Panc1 (cell line): Measurements from ENCODE around the gene SLC6A19. TPM values are rescaled to one million over a fixed set of nuclear protein-coding genes. Genes with fewer than 3 reads are reported as not detected.

Experiments used
- ATAC-seq: fragments of 200-7000 bp; cut with Tn5 transposase; 2 replicates; pipeline ENCODE4 v1.9.1; 2020; ENCODE audit warnings: mild to moderate bottlenecking, moderate library complexity
- BruUV-seq: library from RNA; stranded (reverse); fragments of 400-500 nt; replicated peaks from 2 replicates; lab custom pipeline; 2021; lab: Mats Ljungman, UMichigan
- CTCF ChIA-PET: fragments of 300-600 bp; sonication (Branson Sonifier 250); formaldehyde crosslinking; loops from one replicate; lab custom pipeline; 2022; ENCODE audit warnings: antibody characterized with exemption; lab: Charles Lee
- POLR2A ChIA-PET: fragments of 300-600 bp; sonication (Branson Sonifier 250); formaldehyde crosslinking; loops from one replicate; lab custom pipeline; 2022; ENCODE audit warnings: antibody characterized with exemption; lab: Charles Lee
- DNase-seq: peaks from one replicate; pipeline ENCODE4 v3.0.0-alpha.2; 2010; ENCODE audit warnings: low read depth, low spot score
- H3K27ac ChIP-seq: 2 replicates; pipeline ENCODE4 v1.5.1; 2011; ENCODE audit warnings: mild to moderate bottlenecking, low read length, inconsistent platforms
- H3K27me3 ChIP-seq: fragments of 200-500 bp; sonication (Bioruptor generic); 2 replicates; pipeline ENCODE4 v1.6.0; 2014; ENCODE audit warnings: low read length, inconsistent platforms; ENCODE audit not compliant: control insufficient read depth, insufficient read depth
- H3K36me3 ChIP-seq: fragments of 200-500 bp; sonication (Bioruptor generic); 2 replicates; pipeline ENCODE4 v1.5.1; 2014; ENCODE audit warnings: inconsistent platforms, mild to moderate bottlenecking, low read length, moderate library complexity; ENCODE audit not compliant: control insufficient read depth, insufficient read depth
- H3K4me1 ChIP-seq: 2 replicates; pipeline ENCODE4 v1.5.1; 2011; ENCODE audit warnings: inconsistent platforms, mild to moderate bottlenecking, low read length, moderate library complexity; ENCODE audit not compliant: control insufficient read depth, insufficient read depth
- H3K4me3 ChIP-seq, 2 experiments: 2 replicates each; pipeline ENCODE4 v1.5.1; 2011 to 2012; ENCODE audit warnings: low read depth in 2 of 2, low read length in 2 of 2, mild to moderate bottlenecking in 2 of 2, inconsistent platforms in 1 of 2, moderate library complexity in 1 of 2
- H3K9me3 ChIP-seq: fragments of 200-500 bp; sonication (Bioruptor generic); 2 replicates; pipeline ENCODE4 v1.5.1; 2014; ENCODE audit warnings: low read depth, mild to moderate bottlenecking, inconsistent platforms, low read length, moderate library complexity; ENCODE audit not compliant: control insufficient read depth, insufficient read depth
- POLR2AphosphoS5 ChIP-seq: IDR thresholded peaks from 2 replicates; pipeline ENCODE4 v1.6.1; 2012; ENCODE audit warnings: mild to moderate bottlenecking, low read depth, low read length, moderate library complexity
- SIN3A ChIP-seq: IDR thresholded peaks from 2 replicates; pipeline ENCODE4 v1.6.1; 2012; ENCODE audit warnings: low read depth, mild to moderate bottlenecking, low read length, moderate library complexity, borderline replicate concordance; ENCODE audit not compliant: insufficient read depth
- TCF7L2 ChIP-seq: IDR thresholded peaks from 2 replicates; pipeline ENCODE4 v1.6.1; 2011; ENCODE audit warnings: mild to moderate bottlenecking, low read depth, low read length, inconsistent platforms
- in situ Hi-C: cut with HindIII; loops from 2 replicates; pipeline ENCODE4 v1.10.0; 2016; ENCODE audit warnings: low sequenced_read_pairs, low pct_unique_long_range_greater_than_20kb
- intact Hi-C: fragments of 100-400 bp; cut with micrococcal nuclease; formaldehyde crosslinking; loops from one replicate; pipeline ENCODE4 v1.10.0; 2022; ENCODE audit not compliant: unreplicated experiment
- total RNA-seq: library from RNA; stranded (reverse); gene quantifications from one replicate; pipeline ENCODE4 v1.2.1, GENCODE V29; 2021; ENCODE audit not compliant: unreplicated experiment
- TF ChIP-seq, protein P1 (sequence below), 2 experiments: IDR thresholded peaks; 2 replicates each; pipeline ENCODE4 v1.6.1; 2011 to 2012; ENCODE audit warnings: low read depth in 2 of 2, control low read depth in 1 of 2, low read length in 1 of 2, mild to moderate bottlenecking in 1 of 2, moderate library complexity in 1 of 2; ENCODE audit not compliant: insufficient read depth in 1 of 2
- TF ChIP-seq, protein P2 (sequence below): fragments of 450-650 bp; IDR thresholded peaks from 2 replicates; pipeline ENCODE4 v1.5.1; 2017; ENCODE audit warnings: mild to moderate bottlenecking

SLC6A19 gene
- total RNA-seq, 1 experiment from 2014 or later: 0.23 TPM

DNA sequence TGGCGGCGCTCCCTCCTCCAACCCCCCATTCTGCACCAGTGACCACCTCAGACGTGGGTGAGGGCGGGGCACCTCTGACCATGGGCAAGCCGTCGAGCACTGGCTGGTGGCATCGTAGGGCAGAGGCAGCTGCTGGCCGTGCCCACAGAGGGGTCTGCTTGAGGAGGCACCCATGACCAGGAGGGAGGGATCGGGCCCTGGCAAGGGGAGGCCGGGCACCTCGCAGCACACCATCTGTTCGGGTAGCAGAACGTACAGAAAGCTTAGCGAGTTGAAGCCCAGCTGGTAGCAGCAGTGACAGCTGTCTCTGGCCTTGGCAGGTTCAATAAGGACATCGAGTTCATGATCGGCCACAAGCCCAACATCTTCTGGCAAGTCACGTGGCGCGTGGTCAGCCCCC lies 19.4 kb downstream of the SLC6A19 start:
- Histone ChIP-seq H3K4me1 (no peaks in the 10 kb centered on the region), H3K9me3 (no peaks in the 10 kb centered on the region), H3K36me3 (no peaks in the 10 kb centered on the region), H3K27me3 (no peaks in the 10 kb centered on the region), H3K4me3 (no peak overlapping the region), H3K27ac (no peak overlapping the region)
- intact Hi-C loops (no loop called here), in situ Hi-C loops (no loop called here)
- no TSS peak for BruUV-seq
- TF ChIP-seq POLR2AphosphoS5: no peak
- TF ChIP-seq, protein P1, sequence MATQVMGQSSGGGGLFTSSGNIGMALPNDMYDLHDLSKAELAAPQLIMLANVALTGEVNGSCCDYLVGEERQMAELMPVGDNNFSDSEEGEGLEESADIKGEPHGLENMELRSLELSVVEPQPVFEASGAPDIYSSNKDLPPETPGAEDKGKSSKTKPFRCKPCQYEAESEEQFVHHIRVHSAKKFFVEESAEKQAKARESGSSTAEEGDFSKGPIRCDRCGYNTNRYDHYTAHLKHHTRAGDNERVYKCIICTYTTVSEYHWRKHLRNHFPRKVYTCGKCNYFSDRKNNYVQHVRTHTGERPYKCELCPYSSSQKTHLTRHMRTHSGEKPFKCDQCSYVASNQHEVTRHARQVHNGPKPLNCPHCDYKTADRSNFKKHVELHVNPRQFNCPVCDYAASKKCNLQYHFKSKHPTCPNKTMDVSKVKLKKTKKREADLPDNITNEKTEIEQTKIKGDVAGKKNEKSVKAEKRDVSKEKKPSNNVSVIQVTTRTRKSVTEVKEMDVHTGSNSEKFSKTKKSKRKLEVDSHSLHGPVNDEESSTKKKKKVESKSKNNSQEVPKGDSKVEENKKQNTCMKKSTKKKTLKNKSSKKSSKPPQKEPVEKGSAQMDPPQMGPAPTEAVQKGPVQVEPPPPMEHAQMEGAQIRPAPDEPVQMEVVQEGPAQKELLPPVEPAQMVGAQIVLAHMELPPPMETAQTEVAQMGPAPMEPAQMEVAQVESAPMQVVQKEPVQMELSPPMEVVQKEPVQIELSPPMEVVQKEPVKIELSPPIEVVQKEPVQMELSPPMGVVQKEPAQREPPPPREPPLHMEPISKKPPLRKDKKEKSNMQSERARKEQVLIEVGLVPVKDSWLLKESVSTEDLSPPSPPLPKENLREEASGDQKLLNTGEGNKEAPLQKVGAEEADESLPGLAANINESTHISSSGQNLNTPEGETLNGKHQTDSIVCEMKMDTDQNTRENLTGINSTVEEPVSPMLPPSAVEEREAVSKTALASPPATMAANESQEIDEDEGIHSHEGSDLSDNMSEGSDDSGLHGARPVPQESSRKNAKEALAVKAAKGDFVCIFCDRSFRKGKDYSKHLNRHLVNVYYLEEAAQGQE (IDR thresholded peaks at IDR 0.05; ENCODE audit: insufficient read depth in 1 of 2, low read depth in 2 of 2, low read length in 1 of 2): no peak
- TF ChIP-seq, protein P2, sequence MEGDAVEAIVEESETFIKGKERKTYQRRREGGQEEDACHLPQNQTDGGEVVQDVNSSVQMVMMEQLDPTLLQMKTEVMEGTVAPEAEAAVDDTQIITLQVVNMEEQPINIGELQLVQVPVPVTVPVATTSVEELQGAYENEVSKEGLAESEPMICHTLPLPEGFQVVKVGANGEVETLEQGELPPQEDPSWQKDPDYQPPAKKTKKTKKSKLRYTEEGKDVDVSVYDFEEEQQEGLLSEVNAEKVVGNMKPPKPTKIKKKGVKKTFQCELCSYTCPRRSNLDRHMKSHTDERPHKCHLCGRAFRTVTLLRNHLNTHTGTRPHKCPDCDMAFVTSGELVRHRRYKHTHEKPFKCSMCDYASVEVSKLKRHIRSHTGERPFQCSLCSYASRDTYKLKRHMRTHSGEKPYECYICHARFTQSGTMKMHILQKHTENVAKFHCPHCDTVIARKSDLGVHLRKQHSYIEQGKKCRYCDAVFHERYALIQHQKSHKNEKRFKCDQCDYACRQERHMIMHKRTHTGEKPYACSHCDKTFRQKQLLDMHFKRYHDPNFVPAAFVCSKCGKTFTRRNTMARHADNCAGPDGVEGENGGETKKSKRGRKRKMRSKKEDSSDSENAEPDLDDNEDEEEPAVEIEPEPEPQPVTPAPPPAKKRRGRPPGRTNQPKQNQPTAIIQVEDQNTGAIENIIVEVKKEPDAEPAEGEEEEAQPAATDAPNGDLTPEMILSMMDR: no peak
- TF ChIP-seq TCF7L2: no peak
- TF ChIP-seq SIN3A: no peak
- CTCF ChIA-PET: interaction anchor here (0.6 kb wide), 1 partner anchor 837 kb away, joined by 5 read pairs; no protein-coding TSS in a partner anchor
- DNase-seq (no peak), ATAC-seq (no peak)
- POLR2A ChIA-PET: no interaction called here

DNA sequence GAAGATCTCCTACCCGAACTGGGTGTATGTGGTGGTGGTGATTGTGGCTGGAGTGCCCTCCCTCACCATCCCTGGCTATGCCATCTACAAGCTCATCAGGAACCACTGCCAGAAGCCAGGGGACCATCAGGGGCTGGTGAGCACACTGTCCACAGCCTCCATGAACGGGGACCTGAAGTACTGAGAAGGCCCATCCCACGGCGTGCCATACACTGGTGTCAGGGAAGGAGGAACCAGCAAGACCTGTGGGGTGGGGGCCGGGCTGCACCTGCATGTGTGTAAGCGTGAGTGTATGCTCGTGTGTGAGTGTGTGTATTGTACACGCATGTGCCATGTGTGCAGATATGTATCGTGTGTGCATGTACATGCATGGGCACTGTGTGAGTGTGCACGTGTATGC lies 20.3 kb downstream of the SLC6A19 start:
- no peak overlapping the region for H3K4me3 ChIP-seq
- H3K27ac ChIP-seq: no peak overlapping the region
- no TSS peak for BruUV-seq
- H3K4me1 ChIP-seq: no peaks in the 10 kb centered on the region
- TF ChIP-seq POLR2AphosphoS5 (no peak), TCF7L2 (no peak), SIN3A (no peak)
- TF ChIP-seq, protein P2: no peak
- TF ChIP-seq, protein P1 (IDR thresholded peaks at IDR 0.05; ENCODE audit: insufficient read depth in 1 of 2, low read depth in 2 of 2, low read length in 1 of 2): no peak
- DNase-seq (no peak), ATAC-seq (no peak)
- in situ Hi-C loops: no loop called here
- intact Hi-C loops: no loop called here
- no peaks in the 10 kb centered on the region for H3K36me3 ChIP-seq
- H3K9me3 ChIP-seq: no peaks in the 10 kb centered on the region
- ChIA-PET POLR2A (no interaction called here), CTCF (interaction anchor here (0.6 kb wide), 1 partner anchor 838 kb away, joined by 5 read pairs; no protein-coding TSS in a partner anchor)
- no peaks in the 10 kb centered on the region for H3K27me3 ChIP-seq
